SH-SY5Y (cell line): ENCODE results near the gene KDM7A.

ENCODE experiments used
- GATA2 ChIP-seq: IDR thresholded peaks from 2 replicates; pipeline ENCODE4 v1.6.1; 2011; ENCODE audit warnings: mild to moderate bottlenecking, low read depth, low read length
- GATA3 ChIP-seq: IDR thresholded peaks from 2 replicates; pipeline ENCODE4 v1.6.1; 2011; ENCODE audit warnings: low read depth, mild to moderate bottlenecking, low read length, moderate library complexity

DNA sequence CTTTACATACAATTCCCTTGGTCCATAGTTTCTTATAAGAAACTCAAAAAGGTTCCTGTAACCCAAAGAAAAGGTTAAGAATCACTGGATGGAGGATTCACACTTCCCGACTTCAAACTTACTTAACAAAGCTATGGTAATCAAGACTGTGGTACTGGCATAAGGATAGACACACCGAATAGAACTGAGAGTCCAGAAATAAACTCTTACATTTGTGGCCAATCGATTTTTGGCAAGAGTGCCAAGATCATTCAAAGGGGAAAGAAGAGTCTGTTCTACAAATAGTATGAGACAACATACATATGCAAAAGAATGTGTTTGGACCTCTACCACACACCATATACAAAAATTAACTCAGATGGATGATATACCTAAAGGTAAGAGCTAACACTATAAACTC lies 32.8 kb downstream of the KDM7A start:
- TF ChIP-seq GATA2 (no peak), GATA3 (no peak)
